GM03348 (cell line): ENCODE results near the gene COA8.
A peak's percentile ranks its signal among the peaks of the same experiment; 100 is the strongest.

Experiments used
- DNase-seq: peaks from one replicate; pipeline ENCODE4 v3.0.0; 2012; ENCODE audit warnings: low spot score

COA8 gene

DNA sequence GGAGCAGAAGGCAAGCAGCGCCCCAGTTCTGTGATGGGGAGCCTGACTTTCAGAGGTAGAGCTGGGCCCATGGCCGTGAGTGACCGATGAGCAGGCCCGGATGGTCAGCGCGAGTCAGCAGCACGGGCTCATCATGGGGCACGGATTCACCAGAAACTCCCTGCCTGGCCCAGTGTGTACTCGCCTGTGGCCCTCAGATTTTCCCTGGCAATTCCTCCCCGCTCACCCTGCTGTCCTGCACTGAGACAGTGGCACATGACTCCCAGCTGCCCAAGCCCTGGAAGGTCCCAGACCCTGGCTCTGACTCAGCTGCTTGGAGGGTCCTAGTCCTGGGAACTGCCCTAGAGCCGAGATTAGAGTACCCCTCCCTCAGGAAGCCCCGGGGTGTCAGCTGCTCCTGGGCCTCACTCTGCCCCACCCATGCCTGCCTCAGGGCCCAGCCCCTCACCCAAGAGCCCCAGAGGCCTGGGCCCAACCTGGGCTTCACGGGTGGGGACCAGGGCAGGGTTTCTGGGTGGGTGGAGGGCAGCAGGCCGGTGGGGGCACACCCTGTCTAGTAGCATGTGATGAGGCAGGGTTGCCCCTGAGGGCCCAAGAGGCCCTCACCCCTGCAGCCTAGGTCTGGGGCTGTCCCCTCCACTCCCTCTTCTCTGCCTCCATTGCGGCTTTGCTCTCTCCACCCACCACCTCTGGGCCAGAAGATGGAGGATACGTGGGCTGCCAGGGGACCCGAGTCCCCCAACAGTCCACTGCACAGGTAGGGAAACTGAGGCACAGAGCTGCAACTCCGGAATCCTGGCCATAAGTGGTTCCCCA lies 25.4 kb upstream of the COA8 start:
- no peak for DNase-seq

DNA sequence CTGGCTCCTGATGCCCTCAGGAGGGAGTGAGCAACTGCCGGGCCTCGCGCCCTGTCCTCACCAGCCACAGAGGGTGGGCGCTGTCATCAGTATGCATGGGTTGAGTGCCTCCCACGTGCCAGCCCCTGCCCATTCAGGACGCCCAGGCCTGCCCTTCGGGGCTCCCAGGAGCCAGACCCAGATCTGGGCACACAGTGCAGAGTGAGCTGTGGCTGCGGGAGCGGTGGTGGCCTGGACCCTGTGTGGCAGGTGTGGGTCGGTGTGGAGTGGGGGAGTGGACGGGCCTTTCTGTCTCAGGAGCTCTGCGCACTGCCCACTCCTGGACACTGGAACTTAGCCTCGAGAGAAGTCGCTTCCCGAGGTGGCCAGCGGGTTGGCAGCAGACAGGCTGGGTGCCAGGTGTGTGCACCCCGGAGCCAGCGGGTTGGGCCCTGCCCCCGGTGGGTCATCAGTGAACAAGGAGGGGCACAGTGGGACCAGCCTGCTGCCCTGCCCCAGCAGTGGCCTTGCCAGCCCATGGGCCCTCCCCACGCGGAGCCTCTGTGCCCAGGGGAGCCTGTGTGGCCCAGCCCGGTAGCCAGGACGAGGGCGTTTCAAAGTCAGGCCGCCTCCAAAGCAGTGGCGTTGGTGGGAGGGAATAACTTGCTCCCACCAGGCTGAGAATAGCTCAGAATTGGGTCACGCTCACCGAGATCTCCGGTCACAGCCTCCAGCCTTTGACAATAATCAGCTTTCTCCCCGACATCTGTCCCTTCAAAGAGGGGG lies 24.3 kb upstream of the COA8 start:
- DNase-seq, result no peak

GRCh38 chr14:103539056-103539825 lies 23.5 kb upstream of the COA8 start:
- DNase-seq, result no peak

GRCh38 chr14:103540821-103541708 lies 21.7 kb upstream of the COA8 start:
- no peak for DNase-seq

- DNase-seq, result no peak
Observed at GRCh38 chr14:103541709-103542604, 20.8 kb upstream of the COA8 start.

GRCh38 chr14:103542605-103543088 lies 20.1 kb upstream of the COA8 start:
- peak; percentile 53 for DNase-seq

GRCh38 chr14:103543140-103543539 lies 19.6 kb upstream of the COA8 start:
- DNase-seq, result no peak

DNA sequence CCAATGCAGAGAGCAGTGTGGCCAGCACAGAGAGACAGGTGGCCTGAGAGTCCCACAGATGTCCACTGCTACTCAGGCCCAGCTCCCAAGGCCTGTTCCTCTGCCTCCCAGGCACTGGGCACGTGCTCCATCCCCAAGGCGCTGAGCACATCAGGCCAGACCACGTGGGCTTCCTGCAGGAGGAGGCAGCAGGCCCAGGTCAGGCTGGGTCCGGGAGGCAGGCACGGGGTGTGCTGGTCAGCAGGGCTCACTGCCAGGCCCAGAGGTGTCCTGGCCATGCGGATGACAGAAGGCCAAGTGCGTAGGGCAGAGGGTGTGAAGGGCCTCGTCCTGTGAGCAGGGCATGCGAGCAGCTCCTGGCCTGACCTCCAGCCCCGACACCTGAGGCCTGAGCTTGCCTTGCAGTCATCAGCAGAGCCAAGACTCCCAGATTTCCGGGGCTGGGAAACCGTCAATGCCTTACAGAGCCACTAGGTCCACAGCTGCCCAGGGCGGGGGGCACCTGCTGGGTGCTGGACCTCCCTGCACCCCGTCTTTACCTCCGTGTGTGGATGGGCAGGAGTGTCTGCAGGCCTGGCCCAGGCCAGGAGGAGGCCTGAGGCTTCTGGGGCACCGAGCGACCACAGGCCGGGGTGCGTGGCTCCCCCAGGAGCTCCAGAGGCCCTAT lies 18.9 kb upstream of the COA8 start:
- DNase-seq, result no peak

DNA sequence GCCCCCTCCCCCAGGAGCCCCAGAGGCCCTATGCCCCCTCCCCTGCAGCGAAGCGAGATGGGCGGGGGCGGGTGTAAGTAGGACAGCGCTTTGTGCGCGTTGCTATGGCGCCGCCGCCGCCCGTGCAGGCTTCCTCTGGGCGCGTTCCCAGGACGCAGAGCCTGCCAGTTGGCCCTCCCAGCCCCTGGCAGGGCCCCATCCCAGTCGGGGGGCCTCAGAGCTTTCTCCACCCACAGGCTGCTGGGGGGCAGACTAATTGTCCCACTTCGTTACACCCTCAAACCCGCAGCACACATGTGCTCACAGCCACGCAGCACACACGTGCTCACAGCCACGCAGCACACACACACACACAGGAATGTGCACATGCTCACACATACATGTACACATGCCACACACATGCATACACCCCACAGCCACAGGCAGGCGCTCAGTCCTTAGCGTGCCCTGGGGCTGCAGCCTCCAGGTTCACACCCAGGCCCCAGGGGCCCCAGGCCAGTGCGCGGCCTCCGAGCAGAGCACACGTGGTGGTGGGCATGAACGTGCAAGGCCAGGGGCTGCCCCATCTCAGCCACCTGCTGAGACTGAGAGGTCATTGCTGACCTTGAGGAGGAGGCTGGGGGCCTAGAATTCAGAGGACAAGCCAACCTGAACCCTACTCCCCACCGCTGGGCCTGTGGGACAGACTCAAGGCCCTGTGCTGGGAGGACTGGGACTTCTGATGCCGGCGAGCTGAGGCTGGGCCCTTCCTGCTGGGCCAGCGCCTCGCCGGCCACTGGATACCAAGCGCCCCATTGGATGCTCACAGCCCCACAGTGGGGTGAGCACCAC lies 18.2 kb upstream of the COA8 start:
- DNase-seq, result peak; percentile 27

DNA sequence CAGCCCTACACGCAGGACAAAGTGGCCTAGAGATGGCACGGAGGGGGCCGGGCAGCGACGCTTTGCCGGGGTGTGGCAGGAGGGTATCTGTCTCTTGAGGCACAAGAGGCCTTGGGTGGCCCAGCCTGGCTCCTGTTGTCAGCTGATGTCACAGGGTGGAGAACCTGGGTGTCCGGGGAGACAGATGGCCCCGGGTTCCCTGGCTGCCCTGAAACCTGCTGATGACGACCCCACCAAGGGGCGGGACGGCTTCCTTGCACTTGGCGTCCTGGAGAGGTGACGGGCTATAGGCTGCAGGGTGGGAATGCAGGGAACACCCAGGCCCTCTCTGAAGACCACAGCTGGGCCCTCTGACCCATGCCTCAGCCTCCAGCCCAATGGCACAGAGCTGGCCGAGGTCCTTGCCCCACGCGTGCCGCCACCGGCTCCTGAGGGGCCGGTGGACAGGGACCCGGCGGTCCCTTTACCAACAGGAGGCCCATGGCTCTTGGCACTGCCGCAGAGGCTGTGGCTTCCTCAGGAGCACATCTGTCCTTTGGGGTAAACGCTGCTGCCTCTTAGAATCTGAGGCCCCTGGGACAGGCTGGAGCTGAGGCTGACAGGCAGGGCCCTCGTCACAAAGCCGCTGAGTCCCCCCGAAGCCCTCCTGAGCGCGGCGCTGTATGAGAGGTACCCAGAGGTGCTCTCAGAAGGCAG lies 17.4 kb upstream of the COA8 start:
- DNase-seq, result no peak

GRCh38 chr14:103545915-103546651 lies 16.7 kb upstream of the COA8 start:
- no peak for DNase-seq

- peak; percentile 79 for DNase-seq
Observed at GRCh38 chr14:103546652-103547454, 15.9 kb upstream of the COA8 start.

DNA sequence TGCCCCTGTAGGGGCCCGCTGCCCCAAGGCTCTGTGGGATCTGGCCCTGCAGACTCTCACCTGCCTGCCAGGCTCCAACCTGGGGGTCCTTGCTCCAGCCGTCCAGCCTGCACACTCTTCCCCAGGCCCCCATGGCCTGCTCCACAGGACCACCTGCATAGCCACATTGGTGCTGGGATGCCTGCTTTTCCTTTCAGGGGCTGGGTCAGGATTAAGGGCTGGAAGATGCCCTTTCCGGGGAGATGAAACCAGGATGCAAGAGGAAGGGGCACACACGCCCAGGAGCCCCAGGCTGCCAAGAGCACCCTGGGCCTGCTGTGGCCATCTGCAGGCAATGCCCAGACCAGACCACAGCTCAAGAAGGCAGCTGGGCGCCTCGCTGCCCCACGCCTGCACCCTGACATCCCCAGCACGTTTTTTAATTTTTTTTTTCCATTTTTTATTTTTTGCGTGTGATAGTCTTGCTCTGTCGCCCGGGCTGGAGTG lies 15.3 kb upstream of the COA8 start:
- DNase-seq, result no peak

GRCh38 chr14:103547941-103548462 lies 14.8 kb upstream of the COA8 start:
- no peak for DNase-seq

DNA sequence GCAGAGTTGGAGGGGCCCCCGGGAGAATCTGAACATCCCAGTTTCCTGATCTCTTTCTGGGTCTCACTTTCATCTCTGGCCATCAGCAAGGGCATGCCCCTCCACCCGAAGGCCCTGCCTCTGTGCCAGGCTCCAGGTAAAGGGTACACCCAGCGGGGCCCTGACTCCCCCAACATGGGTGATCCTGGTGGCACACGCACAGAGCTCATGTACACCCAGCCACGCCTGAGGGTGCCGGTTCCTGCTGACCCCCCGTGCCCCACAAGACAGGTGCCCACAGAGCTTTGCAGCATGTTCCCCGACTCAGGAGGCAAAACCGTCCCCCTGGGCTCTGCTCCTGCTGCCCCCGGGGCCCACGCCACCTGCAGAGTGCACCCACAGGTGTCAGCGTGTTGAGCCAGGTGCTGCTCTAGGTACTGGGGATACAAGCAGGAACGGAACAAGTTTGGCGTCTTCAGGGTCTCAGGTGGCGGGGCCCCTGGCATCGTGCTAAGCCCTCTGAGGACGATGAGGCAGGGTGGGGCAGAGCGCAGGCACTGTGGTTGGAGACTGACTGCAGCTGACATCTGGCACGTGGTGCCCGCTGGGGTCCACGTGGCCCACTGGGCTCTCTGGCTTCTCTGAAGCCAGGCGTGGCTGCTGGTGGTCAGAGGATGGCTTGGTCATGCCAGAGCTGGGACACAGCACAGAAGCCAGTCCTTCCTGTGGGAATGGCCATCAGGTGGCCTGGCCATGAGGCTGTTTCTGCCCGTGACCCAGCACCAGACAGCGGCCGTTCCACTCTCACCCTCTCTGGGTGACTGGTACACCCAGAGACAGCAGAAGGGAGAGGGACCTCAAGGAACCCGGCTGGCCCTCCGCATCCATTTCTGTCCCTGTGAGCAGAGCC lies 14.1 kb upstream of the COA8 start:
- no peak for DNase-seq
